Duodenal mucosa (tissue), 2 donors: ENCODE data around the gene SKIDA1.
A peak's percentile ranks its signal among the peaks of the same experiment; 100 is the strongest.

ENCODE experiments used
- H3K27ac ChIP-seq: one replicate; pipeline ENCODE4 v1.7.0; 2013; ENCODE audit warnings: low read depth, low read length
- H3K27me3 ChIP-seq, 2 donors: one replicate each; pipeline ENCODE4 v1.7.0; 2013; ENCODE audit warnings: low read length in 2 of 2, control low read depth in 1 of 2; ENCODE audit not compliant: insufficient read depth in 2 of 2, control insufficient read depth in 1 of 2
- H3K36me3 ChIP-seq, 2 donors: one replicate each; pipeline ENCODE4 v1.7.0; 2013; ENCODE audit warnings: low read length in 2 of 2, control low read depth in 1 of 2; ENCODE audit not compliant: insufficient read depth in 2 of 2, control insufficient read depth in 1 of 2
- H3K4me1 ChIP-seq, 2 donors: one replicate each; pipeline ENCODE4 v1.7.0; 2013; ENCODE audit warnings: low read length in 2 of 2, control low read depth in 1 of 2; ENCODE audit not compliant: insufficient read depth in 2 of 2, control insufficient read depth in 1 of 2
- H3K4me3 ChIP-seq, 2 donors: one replicate each; pipeline ENCODE4 v1.7.0; 2013; ENCODE audit warnings: low read length in 2 of 2, low read depth in 1 of 2
- H3K9ac ChIP-seq, 2 donors: one replicate each; pipeline ENCODE4 v1.7.0; 2013; ENCODE audit warnings: low read length in 2 of 2, low read depth in 1 of 2
- H3K9me3 ChIP-seq, 2 donors: one replicate each; pipeline ENCODE4 v1.7.0; 2013; ENCODE audit warnings: low read length in 2 of 2, control low read depth in 1 of 2; ENCODE audit not compliant: control insufficient read depth in 1 of 2

SKIDA1 gene

DNA sequence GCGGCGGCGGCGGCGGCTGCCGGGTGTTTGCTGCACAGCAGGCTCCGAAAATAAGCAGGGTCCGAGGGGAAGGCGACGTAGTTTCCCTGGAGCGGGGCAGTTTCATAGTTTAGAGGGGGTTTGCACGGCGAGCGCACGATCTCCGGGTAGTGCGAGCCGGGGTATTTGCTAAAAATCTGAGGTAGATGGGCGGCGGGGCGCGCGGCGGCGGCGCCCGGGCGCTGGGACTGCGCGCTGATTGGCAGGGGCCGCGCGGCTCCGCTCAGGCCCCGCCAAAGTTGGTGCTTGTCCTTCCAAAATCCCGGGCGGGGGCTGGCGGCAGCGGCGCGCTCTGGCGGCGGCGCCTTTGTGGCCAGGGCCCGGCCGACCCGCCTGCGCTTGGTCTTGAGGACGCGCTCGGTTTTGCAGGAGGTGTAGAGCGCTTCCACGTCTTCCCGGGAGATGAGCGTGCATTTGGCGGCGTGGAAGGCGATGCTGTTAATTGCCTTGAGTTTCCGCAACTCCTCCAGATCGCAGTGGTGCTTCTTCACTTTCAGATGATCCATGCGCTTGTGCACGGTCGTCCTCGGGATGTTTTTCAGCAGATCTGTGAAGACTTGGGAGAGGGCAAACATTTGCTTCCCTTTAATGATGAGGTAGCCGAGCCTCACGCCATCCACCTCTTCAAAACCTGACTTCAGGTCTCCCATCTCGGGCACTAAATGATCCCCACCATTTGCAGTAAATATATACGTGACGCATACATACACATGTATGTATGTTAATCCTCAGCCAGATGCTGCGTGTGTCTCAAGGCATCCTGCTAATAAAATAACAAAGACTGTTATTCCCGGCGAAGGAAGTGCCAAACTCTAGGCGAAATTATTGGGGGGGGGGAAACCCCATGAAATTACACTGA is 8.1 kb downstream of the SKIDA1 start:
- no peak overlapping the region for H3K27ac ChIP-seq
- peak overlapping the region; percentile 65 to 70 for H3K4me3 ChIP-seq
- H3K36me3 ChIP-seq = no peaks in the 10 kb centered on the region
- H3K4me1 ChIP-seq = peaks cover 23 to 29% of the 10 kb centered on the region in 2 donors
- H3K27me3 ChIP-seq = peaks cover 65 to 77% of the 10 kb centered on the region in 2 donors
- no peaks in the 10 kb centered on the region for H3K9me3 ChIP-seq
- H3K9ac ChIP-seq = peak overlapping the region in 1 of 2 donors; percentile 16

DNA sequence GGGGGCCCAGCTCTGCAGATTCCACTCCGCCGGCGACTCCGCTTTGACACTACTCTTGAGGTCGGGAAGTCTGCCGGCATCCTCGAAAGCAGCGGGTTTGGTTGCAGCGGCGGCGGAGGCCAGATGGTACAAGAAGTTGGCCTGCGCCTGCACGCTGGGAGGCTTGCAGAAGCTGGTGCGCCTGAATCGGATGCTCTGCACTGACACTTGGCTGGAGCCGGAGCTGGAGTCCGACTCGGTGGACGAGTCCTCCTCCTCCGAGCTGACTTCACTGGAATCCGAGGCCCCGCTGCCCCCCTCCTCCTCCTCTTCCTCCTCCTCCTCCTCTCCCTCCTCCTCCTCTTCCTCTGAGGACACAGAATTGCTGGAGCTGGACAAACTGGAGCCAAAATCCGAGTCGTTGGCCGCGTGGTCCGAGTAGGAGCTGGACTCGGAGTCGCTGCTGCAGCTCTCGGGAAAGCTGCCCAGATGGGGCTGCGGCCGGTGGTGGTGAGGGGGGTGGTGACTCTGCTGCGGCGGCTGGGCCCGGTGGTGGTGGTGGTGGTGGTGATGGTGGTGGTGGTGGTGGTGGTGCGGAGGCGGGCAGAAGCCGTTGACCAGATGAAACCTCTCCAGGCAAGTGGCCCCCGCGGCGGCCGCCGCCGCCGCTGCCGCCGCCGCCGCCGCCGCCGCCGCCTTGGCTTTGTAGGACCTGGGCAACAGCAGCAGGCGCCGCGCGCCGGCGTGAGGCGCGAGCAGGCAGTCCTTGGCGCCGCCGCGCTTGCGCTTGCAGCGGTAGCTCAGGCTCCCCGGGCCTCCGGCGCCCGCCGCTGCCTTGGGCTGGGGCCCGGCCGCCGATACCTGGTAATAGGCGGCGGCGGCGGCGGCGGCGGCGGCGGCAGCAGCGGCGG is 9.0 kb downstream of the SKIDA1 start:
- Histone ChIP-seq H3K36me3 (no peaks in the 10 kb centered on the region), H3K4me1 (peaks cover 29% of the 10 kb centered on the region in 2 donors), H3K27me3 (peaks cover 61 to 78% of the 10 kb centered on the region in 2 donors)

DNA sequence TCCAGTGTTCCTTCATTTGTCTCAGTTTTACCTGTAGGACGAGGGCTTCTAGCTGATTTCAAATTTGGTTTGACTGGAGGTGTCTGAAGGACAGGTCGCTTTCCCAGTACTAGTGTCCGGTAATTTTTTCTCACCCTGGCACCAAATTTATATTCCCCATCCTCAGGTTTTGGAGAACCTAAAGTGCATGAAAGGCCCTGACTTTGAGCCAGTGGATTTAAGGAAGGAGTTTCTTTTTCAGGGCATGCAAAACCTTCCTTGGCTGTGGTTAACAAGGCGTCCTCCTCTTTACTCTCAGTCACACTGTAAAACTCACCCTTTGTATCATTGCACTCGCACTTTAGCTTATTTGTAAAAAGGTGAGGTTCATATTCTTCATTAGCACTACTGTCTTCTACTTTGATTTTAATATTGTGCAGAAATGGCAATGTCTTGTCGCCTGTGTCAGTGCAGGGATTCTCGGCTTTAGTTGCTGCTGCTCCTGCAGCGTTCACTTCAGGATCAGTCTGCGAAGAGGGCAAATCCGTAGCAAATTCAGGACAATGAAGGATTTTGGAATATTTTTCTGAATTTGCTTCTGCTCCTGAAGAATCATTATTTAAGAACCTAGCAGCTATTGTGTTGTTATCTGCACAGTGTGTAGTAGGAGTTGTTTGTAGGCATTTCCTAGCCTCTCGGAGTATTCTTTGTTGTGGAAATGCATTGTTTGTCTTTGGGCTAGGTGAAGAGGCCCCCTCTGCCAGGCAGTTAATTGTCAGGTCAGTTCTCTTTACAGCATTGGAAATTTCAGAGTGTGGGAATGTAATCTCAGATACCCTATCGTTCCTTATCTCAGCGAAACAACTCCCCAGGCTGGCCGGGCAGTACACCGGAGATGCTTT is 9.9 kb downstream of the SKIDA1 start:
- H3K4me1 ChIP-seq = peaks cover 29% of the 10 kb centered on the region in 2 donors
- H3K9ac ChIP-seq = no peak overlapping the region
- H3K36me3 ChIP-seq = no peaks in the 10 kb centered on the region
- peak overlapping the region; percentile 52 to 61 for H3K4me3 ChIP-seq
- H3K27ac ChIP-seq = no peak overlapping the region
- no peaks in the 10 kb centered on the region for H3K9me3 ChIP-seq
- H3K27me3 ChIP-seq = peaks cover 57 to 71% of the 10 kb centered on the region in 2 donors

More for the DNA sequence above, 9.0 kb downstream of the SKIDA1 start:
- H3K9me3 ChIP-seq = no peaks in the 10 kb centered on the region
- H3K9ac ChIP-seq = no peak overlapping the region
- H3K4me3 ChIP-seq = peak overlapping the region; percentile 52 to 70
- peak overlapping the region; percentile 37 for H3K27ac ChIP-seq

DNA sequence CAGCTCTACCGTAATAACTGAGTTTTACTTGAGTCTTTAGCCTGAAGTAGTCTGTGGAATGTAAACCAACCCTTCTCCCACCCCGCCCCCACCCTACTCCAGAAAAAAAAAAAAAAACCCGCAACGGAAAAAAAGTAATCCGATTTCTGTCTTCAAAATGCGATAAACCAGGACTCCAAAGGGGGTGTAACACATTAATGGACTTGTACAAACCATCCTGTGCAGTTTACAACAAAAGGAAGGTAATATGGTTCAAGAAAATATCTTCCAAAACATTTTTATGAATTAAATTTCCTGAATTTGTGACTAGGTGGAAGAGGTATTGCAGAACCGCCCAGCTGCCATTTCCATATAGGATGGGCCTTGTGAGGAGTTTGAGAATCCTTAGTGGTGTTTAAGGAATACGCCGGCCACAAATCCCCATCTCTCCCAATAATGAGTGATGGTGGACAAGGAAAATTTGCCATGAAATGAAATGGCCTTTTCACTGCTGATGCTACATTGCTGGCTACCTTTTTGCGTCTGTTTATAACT is 10.6 kb downstream of the SKIDA1 start:
- peaks cover 54 to 66% of the 10 kb centered on the region in 2 donors for H3K27me3 ChIP-seq
- no peaks in the 10 kb centered on the region for H3K36me3 ChIP-seq
- peaks cover 27% of the 10 kb centered on the region in 2 donors for H3K4me1 ChIP-seq
- H3K4me3 ChIP-seq = no peak overlapping the region
- H3K9ac ChIP-seq = no peak overlapping the region
- H3K9me3 ChIP-seq = no peaks in the 10 kb centered on the region
- H3K27ac ChIP-seq = no peak overlapping the region

DNA sequence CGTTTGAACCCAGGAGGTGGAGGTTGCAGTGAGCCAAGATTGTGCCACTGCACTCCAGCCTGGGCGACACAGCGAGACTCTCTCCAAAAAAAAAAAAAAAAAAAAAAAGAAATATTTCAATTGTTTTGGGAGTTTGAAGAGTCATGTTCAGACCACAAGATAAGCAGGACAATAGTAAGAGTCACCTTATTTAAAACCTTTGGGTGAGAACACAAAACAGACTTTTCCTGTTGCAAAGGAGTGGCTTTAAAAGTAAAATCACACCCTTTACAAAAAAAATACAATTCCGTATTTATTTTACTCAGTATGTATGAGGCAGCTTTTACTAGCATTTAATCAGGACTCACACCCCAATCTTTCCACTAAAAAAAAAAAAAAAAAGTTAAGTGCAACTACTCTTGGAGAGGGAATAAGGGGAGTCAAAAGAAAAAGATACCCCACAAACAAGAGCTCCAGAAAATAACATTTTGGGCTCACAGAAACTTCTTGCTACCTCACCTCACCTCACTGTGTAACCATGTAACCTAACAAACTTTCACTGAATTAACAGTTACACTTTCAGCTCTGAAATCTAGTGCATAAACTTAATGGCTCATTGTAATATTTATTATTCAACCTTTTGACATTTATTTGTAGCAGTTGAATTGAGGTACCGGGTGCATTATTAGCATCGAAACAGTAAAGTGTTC is 11.2 kb downstream of the SKIDA1 start:
- H3K27me3 ChIP-seq = peaks cover 49 to 60% of the 10 kb centered on the region in 2 donors
- H3K9me3 ChIP-seq = no peaks in the 10 kb centered on the region
- H3K36me3 ChIP-seq = no peaks in the 10 kb centered on the region
- H3K4me1 ChIP-seq = peaks cover 21 to 24% of the 10 kb centered on the region in 2 donors
- H3K9ac ChIP-seq = no peak overlapping the region
- no peak overlapping the region for H3K4me3 ChIP-seq
- no peak overlapping the region for H3K27ac ChIP-seq

DNA sequence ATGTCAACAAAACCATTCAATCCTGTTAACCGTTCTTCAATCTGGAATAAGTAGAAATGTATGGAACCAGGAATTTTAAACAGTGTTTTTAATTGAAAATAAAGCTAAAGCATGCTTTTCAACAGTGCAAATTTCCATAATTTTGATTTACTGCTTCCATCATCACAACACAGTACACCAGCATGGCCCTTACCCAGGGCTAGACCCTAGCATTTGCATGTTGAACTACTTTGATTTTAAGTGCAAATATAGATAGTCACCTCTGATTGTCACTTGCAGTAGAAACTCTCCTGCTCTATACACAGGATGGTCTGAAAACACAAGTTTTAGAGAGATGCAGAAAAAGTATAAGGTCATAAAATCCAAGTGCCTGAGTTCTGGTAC is 12.1 kb downstream of the SKIDA1 start:
- Histone ChIP-seq H3K27ac (no peak overlapping the region), H3K4me3 (no peak overlapping the region), H3K36me3 (no peaks in the 10 kb centered on the region), H3K9ac (no peak overlapping the region), H3K9me3 (no peaks in the 10 kb centered on the region), H3K4me1 (peaks cover 19 to 24% of the 10 kb centered on the region in 2 donors), H3K27me3 (peaks cover 40 to 51% of the 10 kb centered on the region in 2 donors)

DNA sequence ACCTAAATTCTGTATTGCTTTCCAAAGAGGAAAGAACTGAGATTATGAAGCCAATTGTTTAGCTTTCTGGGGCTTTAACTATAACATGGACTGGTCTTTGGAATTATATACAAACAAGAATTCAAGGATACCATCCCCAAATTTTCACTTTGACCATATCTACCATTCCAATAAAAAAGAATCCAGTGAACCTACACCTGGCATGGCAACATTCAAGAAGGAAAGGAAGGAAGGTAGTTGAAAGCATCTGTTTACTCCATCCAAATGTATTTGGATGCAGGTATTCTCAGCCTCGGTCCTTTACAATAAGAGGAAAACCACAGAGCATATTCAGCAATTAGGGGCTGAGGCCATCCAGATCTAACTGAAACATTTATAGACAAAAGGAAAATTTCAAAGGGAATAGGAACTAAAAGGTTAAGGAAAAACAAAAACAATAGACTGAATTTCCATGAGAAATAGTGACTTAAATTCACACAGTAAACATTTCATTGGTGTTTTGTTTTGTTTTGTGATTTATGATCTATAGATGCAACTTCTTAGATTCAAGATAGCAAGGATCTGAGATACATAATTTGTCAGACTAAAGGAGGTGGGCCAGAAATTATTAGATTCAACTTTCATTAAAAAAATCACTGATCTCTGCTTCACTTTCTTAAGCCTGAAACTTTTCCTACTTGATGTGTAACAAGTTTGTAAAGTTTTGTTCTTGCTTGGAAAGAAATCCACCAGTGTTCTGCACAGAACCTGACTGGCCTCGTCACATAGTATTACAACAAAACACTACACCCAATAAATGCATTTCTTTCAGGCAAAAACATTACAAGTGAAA is 12.7 kb downstream of the SKIDA1 start:
- H3K4me1 ChIP-seq = peaks cover 13 to 20% of the 10 kb centered on the region in 2 donors
- H3K27me3 ChIP-seq = peaks cover 35 to 45% of the 10 kb centered on the region in 2 donors
- no peak overlapping the region for H3K9ac ChIP-seq
- no peaks in the 10 kb centered on the region for H3K36me3 ChIP-seq
- no peak overlapping the region for H3K4me3 ChIP-seq
- no peak overlapping the region for H3K27ac ChIP-seq
- H3K9me3 ChIP-seq = no peaks in the 10 kb centered on the region

DNA sequence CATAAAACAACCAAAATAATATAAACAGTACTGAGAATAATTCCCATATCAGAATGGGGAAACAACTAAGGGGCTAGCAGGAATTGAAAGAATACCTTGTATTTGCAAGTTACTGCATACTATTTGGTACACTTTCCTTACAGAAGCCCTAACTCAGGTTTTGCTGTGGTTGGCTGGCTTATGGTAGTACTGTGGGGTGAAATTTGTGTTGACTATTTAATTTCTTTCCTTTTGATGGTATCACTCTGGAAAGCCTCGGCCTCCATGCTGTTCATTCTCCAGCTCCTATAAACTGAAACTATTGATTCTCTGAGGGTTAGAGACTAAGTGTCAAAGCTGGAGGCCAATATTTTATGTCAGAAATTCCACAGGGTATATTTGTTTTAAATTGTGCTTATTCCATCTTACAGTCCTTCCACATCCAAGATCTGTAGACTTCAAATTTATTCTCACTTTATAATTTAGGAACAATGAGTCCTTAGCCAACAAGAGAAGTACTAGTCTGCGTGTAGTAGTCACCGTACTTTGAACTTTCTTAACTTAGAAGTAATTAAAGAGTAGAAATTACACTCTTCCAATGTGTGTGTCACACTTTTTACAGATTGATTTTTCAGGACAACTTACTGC is 13.4 kb downstream of the SKIDA1 start:
- peaks cover 31 to 39% of the 10 kb centered on the region in 2 donors for H3K27me3 ChIP-seq
- no peak overlapping the region for H3K9ac ChIP-seq
- peaks cover 9 to 16% of the 10 kb centered on the region in 2 donors for H3K4me1 ChIP-seq
- H3K9me3 ChIP-seq = no peaks in the 10 kb centered on the region
- no peak overlapping the region for H3K27ac ChIP-seq
- no peak overlapping the region for H3K4me3 ChIP-seq
- no peaks in the 10 kb centered on the region for H3K36me3 ChIP-seq
